MCF 10A (cell line): Measurements from ENCODE around the gene C3orf33. TPM values are rescaled to one million over a fixed set of nuclear protein-coding genes. Genes with fewer than 3 reads are reported as not detected.

Source experiments
- BruUV-seq: library from RNA; stranded (reverse); fragments of 400-500 nt; replicated peaks from 2 replicates; lab custom pipeline; 2021; lab: Mats Ljungman, UMichigan
- CTCF ChIA-PET: fragments of 300-600 bp; sonication (Branson Sonifier 250); formaldehyde crosslinking; extraction: SDS; loops from one replicate; lab custom pipeline; 2021; ENCODE audit warnings: antibody characterized with exemption, inconsistent platforms; lab: Yijun Ruan, JAX
- POLR2A ChIA-PET: fragments of 300-600, 350-650 bp; sonication (Branson Sonifier 250); formaldehyde crosslinking; extraction: SDS; loops from one replicate; lab custom pipeline; 2020; ENCODE audit warnings: antibody characterized with exemption, inconsistent platforms; lab: Yijun Ruan, JAX
- DNase-seq: peaks from one replicate; pipeline ENCODE4 v3.0.0-alpha.2; 2018; ENCODE audit not compliant: unreplicated experiment
- H3K27ac Mint-ChIP-seq: one replicate; pipeline ENCODE4 v1.8.0; 2022; ENCODE audit warnings: mild to moderate bottlenecking, low read depth, mixed read lengths; ENCODE audit not compliant: unreplicated experiment
- H3K27me3 Mint-ChIP-seq: one replicate; pipeline ENCODE4 v1.8.0; 2022; ENCODE audit warnings: mixed read lengths; ENCODE audit not compliant: insufficient read depth, unreplicated experiment
- H3K36me3 Mint-ChIP-seq: one replicate; pipeline ENCODE4 v1.8.0; 2022; ENCODE audit warnings: mild to moderate bottlenecking, moderate library complexity, mixed read lengths; ENCODE audit not compliant: insufficient read depth, unreplicated experiment
- H3K4me1 Mint-ChIP-seq: one replicate; pipeline ENCODE4 v1.8.0; 2022; ENCODE audit warnings: mixed read lengths; ENCODE audit not compliant: insufficient read depth, unreplicated experiment
- H3K4me3 Mint-ChIP-seq: one replicate; pipeline ENCODE4 v1.8.0; 2022; ENCODE audit warnings: mild to moderate bottlenecking, moderate library complexity, mixed read lengths; ENCODE audit not compliant: unreplicated experiment
- H3K9me3 Mint-ChIP-seq: one replicate; pipeline ENCODE4 v1.8.0; 2022; ENCODE audit warnings: mixed read lengths; ENCODE audit not compliant: unreplicated experiment
- CTCF ChIP-seq: fragments of 200-600 bp; IDR thresholded peaks from one replicate; pipeline ENCODE4 v1.8.0; 2022; ENCODE audit warnings: antibody characterized with exemption, mild to moderate bottlenecking; ENCODE audit not compliant: unreplicated experiment
- intact Hi-C: fragments of 100-400 bp; cut with micrococcal nuclease; formaldehyde crosslinking; loops from 2 replicates; pipeline ENCODE4 v1.14.1; 2022
- total RNA-seq: library from RNA; stranded (reverse); gene quantifications from 2 replicates; pipeline ENCODE4 v1.2.3, GENCODE V29; 2022

Gene C3orf33
- total RNA-seq, 1 experiment from 2014 or later: 3.6 TPM

GRCh38 chr3:155738580-155739076, 67.5 kb downstream of the C3orf33 start:
- H3K36me3 Mint-ChIP-seq: no peaks in the 10 kb centered on the region
- no peaks in the 10 kb centered on the region for H3K27me3 Mint-ChIP-seq
- no peak for DNase-seq
- no peaks in the 10 kb centered on the region for H3K4me1 Mint-ChIP-seq
- intact Hi-C loops: no loop called here
- no peak for TF ChIP-seq CTCF
- BruUV-seq: no TSS peak
- H3K9me3 Mint-ChIP-seq: no peaks in the 10 kb centered on the region
- POLR2A ChIA-PET: interaction anchor here (0.6 kb wide), 2 partner anchors 15 to 354 kb away, joined by 3 read pairs; no protein-coding TSS in a partner anchor
- no peak overlapping the region for H3K27ac Mint-ChIP-seq
- CTCF ChIA-PET: interaction anchor here (0.6 to 1.1 kb wide), 2 partner anchors 188 to 386 kb away, joined by 3 to 5 read pairs; no protein-coding TSS in a partner anchor
- H3K4me3 Mint-ChIP-seq: no peak overlapping the region

- Mint-ChIP-seq H3K36me3 (no peaks in the 10 kb centered on the region), H3K4me1 (no peaks in the 10 kb centered on the region), H3K27ac (no peak overlapping the region), H3K27me3 (no peaks in the 10 kb centered on the region), H3K4me3 (no peak overlapping the region), H3K9me3 (no peaks in the 10 kb centered on the region)
- TF ChIP-seq CTCF: no peak
- CTCF ChIA-PET: no interaction called here
- no peak for DNase-seq
- POLR2A ChIA-PET: interaction anchor here (0.6 kb wide), 2 partner anchors 15 to 354 kb away, joined by 3 read pairs; no protein-coding TSS in a partner anchor
- intact Hi-C loops: no loop called here
- no TSS peak for BruUV-seq
Measured at GRCh38 chr3:155737844-155738460, 68.1 kb downstream of the C3orf33 start.

GRCh38 chr3:155736381-155736780, 69.7 kb downstream of the C3orf33 start:
- Mint-ChIP-seq H3K9me3 (no peaks in the 10 kb centered on the region), H3K36me3 (no peaks in the 10 kb centered on the region), H3K27ac (no peak overlapping the region), H3K4me3 (no peak overlapping the region), H3K27me3 (no peaks in the 10 kb centered on the region), H3K4me1 (no peaks in the 10 kb centered on the region)
- POLR2A ChIA-PET: no interaction called here
- intact Hi-C loops: no loop called here
- CTCF ChIA-PET: interaction anchor here (0.7 to 1.0 kb wide), 2 partner anchors 12 to 93 kb away, joined by 3 read pairs; no protein-coding TSS in a partner anchor
- no peak for TF ChIP-seq CTCF
- no peak for DNase-seq
- no TSS peak for BruUV-seq

GRCh38 chr3:155730843-155731242, 75.2 kb downstream of the C3orf33 start:
- intact Hi-C loops: no loop called here
- CTCF ChIA-PET: interaction anchor here (0.6 to 0.8 kb wide), 3 partner anchors 24 to 314 kb away, joined by 3 read pairs; no protein-coding TSS in a partner anchor
- DNase-seq: no peak
- Mint-ChIP-seq H3K36me3 (no peaks in the 10 kb centered on the region), H3K27ac (no peak overlapping the region), H3K27me3 (no peaks in the 10 kb centered on the region), H3K4me1 (no peaks in the 10 kb centered on the region), H3K9me3 (no peaks in the 10 kb centered on the region), H3K4me3 (no peak overlapping the region)
- BruUV-seq: no TSS peak
- TF ChIP-seq CTCF: no peak
- POLR2A ChIA-PET: no interaction called here
